ENCODE results near the gene YWHAE.

DNA sequence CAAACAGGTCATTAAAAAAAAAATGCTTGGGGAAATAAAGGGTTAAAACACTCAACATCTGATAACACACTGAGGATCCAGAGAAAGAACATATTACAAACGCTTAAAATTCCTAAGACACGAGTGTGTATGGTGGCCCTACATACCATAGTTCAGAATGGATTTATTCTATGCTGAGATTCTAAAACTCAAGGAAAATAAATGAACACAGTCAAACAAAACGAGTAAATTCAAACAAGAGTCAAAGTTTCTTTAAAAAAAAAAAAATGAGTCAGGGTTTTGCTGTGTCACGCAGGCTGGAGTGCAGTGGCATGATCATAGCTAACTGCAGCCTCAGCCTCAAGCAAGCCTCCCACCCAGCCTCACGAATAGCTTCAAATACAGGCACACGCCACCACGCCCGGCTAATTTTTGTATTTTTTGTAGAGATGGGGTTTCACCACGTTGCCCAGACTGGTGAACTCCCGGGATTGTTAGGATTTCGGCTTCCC, 38.6 kb upstream of the YWHAE start:
- TF ChIP-seq, protein P1, sequence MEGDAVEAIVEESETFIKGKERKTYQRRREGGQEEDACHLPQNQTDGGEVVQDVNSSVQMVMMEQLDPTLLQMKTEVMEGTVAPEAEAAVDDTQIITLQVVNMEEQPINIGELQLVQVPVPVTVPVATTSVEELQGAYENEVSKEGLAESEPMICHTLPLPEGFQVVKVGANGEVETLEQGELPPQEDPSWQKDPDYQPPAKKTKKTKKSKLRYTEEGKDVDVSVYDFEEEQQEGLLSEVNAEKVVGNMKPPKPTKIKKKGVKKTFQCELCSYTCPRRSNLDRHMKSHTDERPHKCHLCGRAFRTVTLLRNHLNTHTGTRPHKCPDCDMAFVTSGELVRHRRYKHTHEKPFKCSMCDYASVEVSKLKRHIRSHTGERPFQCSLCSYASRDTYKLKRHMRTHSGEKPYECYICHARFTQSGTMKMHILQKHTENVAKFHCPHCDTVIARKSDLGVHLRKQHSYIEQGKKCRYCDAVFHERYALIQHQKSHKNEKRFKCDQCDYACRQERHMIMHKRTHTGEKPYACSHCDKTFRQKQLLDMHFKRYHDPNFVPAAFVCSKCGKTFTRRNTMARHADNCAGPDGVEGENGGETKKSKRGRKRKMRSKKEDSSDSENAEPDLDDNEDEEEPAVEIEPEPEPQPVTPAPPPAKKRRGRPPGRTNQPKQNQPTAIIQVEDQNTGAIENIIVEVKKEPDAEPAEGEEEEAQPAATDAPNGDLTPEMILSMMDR (IDR thresholded peaks at IDR 0.05 in 2 of 3, conservative IDR thresholded peaks at IDR 0.05 in 1 of 3; ENCODE audit: control insufficient read depth in 2 of 3, extremely low read depth in 1 of 3, insufficient read depth in 1 of 3, low read depth in 3 of 3, low read length in 3 of 3) = no peak
- TF ChIP-seq FOXK2 (IDR thresholded peaks at IDR 0.05) = no peak
- no peak for TF ChIP-seq SIN3A (IDR thresholded peaks at IDR 0.05; ENCODE audit: low read depth, low read length)
- no peak for TF ChIP-seq RFX5 (IDR thresholded peaks at IDR 0.05; ENCODE audit: low read depth, low read length)
- TF ChIP-seq GABPA (IDR thresholded peaks at IDR 0.05; ENCODE audit: low read depth) = no peak

Data from GM12878 (cell line).